SKM-1 (cell line): ENCODE data around the gene ABHD5.

Experiments used
- DNase-seq: peaks from one replicate; lab custom pipeline; 2025; ENCODE audit not compliant: unreplicated experiment; lab: John Stamatoyannopoulos, UW

Gene ABHD5

DNA sequence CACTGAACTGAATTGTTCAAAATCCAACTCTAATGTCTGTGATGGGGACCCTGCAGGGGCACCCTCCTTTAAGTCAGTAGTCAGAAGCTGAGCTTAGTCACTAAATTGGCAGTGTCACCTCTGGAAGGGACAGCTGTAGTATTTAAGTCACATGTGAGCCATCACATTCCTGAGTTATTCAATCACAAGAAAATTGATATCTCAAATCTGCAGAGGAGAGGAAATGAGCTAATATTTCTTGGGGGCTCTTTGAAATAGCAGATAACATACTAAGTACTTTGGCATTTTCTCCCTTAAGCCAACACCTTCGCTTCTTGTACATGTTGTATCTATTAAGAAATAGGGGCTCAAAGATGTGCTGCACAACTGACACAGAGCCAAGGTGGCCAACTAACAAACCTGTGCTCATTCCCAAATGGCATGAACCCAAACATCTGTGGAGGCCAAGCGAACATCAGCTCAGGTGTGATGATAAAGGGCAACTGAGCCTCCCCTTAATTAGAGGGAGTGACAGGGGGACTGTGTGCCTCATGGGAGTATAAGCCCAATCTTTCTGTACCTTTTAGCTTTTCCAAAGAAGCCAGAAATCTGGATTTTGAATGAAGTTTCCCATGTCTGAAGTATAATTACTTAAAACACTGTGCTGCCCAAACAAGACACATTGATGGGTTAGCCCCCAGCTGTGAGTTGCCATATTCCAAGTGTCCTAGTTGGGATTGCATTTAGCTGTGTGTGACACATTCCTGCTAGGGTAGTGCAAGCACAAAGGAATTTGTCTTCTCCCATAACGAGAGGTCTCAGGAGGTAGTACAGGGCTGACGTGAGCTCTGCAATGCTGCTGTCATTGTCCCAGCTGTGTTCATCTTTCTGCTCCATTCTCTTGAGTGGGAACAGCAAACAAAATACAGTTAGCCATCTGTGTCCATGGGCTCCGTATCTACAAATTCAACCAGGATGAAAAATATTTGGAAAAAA, 63.3 kb downstream of the ABHD5 start:
- DNase-seq = no peak

DNA sequence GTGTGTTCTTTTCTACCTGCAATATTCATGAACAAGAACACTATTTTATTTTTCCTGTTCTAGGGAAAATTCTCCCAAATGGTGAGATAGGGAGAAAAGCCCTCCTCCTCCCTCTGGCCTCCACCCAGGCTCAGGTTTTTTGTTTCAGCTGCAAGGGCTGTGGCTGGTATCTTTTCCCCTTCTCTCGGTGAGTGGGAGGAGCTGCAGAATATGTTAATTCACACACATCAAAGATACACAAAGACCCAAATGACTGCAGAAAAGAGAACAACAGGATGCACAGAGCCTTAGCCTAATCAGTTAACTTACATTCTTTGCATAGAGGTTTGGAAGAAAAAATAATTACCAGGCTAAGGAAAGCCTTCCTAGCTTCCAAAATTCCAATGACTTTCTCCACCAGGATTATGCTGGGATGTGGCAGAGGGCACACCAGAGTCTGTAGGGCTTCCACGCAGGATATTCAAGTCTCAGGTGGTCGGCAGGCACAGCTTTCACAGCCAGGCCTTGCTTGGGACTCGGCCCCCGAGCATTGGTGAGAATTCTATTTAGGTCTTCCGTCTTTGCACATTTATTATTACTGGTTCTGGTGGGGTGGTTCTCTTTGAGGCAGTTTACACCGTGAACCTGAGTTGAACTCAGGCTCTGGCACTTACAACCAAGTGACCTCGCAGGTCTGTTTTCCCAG, 64.9 kb downstream of the ABHD5 start:
- DNase-seq = no peak

DNA sequence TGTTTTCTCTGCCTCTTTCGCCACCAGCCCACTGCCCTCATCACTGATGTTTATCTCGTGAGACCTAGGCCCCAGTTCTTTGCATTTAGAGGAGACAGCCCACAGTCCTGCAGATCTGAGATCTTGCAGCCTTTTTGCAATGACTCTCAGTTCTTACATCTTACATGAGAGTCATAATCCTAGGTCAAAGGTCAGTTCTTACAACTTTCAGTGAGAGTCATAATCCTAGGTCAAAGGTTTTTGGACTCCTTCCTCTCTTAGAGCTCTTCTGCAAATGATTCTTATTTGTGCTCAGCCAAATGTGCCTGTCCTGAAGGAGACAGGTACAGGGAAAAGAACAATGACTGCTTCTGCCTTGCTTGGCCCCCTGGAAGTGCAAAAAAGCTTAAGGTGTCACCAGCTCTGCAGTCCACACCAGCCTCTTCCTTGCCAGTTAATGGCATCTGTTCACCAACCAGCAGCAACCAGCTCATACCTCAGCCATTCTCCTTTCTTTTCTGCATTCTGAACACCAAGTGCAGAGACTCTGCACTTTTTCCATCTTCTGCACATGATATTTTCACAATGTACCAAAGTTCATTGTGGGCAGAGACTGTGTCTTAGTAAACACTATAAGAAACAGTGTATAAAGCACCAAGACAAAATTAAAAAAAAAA, 67.1 kb downstream of the ABHD5 start:
- DNase-seq = no peak

DNA sequence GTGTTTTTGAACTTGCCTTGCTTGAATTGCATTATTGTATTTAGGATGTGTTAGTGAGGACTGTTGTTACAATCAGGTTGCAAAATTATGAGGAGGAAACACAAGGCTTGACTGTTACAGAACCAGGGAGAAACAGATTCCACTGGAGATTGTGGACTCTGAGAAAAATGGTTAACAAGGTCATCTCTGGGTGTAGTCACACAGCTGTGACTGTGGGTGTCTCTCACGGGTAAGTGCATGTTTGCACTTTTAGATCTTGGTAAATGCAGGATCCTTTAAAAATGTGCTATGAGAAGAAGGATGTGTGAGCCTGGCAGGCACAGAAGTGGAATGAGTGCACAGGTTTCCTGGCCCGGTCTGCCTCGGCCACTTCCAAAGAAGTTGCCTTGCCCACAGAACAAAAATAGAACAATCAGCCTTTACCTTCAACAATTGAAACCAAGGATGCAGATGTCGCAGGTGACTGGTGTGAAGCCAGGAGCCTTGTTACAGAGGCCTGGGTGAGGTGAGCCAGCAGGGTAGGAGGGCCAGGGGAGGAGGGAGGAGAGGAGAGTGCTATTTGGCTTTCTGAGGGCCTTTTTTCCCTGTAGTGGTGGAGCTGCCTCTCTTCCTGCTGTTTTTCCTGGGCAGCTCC, 68.0 kb downstream of the ABHD5 start:
- DNase-seq = no peak

DNA sequence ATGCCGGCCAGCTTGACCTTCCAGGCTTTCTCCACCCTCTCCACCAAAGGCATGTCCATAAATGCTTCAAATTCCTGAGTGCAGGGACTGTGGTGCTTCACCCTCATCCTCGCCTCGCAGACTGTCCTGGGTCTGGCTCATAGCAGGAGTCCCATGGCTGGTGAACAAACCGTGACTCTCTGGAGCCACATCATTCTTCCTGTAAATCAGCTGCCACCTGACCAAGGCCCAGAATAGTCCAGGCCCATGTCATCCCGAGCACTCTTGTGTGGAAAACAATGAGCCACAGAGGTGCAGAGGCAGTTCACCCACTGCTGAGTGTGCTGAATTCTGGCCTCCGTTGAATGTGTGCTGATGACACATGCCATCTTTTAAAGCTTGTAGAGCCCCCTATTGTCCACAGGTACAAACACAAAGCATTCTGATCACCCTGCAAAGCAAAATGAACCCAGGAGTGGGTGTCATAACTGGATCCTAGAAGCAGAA, 68.6 kb downstream of the ABHD5 start:
- DNase-seq = no peak

DNA sequence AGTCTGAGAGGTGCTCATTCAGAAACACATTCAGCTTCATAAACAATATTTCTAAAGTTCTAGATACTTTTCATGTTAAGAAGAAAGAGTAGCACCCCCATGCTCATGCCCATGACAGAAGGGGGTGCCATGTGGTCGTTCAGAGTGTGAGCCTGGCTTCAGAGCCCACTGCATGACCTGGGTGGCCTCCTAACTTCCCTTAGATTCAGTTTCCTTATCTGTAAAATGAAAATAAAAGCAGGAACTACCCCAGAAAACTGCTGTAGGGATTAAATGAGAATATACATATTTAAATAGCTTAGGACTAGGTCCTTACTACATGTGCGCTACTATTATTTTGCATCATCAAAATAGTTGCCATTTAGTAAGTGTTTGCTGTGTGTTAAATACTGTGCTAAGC, 69.2 kb downstream of the ABHD5 start:
- DNase-seq = no peak

DNA sequence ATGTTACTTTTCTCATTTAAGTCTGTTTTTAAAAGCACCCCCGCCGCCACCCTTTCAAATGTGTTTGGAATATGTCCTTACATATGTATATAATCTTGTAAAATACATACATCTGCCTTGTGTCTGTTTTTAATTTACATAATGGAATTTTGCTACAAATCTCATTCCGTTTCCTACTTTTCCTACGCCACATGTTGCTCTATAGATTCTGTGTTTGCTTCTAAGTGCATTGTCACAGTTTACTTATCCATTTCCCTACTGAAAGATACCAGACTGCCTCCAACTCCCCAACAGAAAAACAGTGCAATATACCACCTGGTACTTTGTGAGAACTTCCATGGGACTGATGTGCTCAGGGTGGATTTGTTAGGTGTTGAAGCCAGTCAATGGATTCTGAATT, 70.2 kb downstream of the ABHD5 start:
- no peak for DNase-seq

DNA sequence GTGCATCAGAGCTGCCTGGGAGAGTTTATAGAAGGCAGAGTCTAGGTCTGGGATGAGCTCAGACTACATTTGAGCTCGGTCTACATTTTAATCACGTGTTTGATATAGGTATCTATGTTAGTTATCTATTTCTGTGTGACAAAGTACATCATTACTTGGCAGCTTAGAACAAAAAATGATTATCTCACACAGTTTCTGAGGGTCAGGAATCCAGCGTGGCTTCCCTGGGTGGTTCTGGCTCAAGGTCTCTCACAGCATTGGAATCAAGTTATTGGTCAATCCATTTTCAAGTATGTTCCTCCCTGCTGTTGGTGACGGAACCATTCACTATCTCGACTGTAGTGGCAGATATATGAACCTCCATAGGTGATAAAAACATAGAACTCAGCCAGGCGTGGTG, 71.7 kb downstream of the ABHD5 start:
- no peak for DNase-seq

DNA sequence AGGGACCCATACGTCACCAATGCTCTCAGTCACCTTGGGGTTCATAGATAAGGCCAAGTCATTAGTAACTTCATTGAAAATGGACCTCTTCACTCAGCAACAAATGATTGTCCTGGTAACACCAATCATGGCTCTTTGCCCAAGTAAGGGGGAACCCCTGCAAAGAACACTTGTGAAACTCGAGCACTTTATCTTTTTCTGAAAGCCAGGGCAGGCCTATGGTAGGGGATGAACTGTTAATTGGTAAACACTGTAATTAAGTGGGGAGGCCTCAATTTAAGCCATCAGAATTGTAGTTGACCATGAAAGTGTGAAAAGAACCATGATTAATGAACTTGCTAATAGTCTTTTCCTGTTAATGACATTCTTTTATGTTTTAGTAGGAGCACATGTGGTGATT, 73.3 kb downstream of the ABHD5 start:
- DNase-seq = no peak

DNA sequence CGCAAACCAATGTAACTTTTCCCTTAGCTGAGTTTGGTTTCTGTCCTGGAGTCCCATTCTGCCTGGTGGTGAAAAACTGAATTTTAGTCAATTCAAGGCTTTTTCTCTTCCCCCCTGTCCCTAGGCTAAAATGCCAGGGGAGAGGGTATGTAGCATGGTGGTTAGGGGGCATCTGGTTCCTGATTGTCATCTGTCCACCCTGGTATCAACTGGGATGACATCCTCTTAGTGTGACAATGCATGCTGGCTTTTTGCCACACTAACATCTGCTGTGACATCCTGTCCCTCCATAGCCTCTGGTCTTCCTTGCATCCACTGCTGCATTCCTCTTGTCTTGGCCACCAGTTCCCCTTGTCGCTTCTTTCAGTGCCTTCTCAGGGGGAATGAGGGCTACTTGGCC, 73.7 kb downstream of the ABHD5 start:
- no peak for DNase-seq

DNA sequence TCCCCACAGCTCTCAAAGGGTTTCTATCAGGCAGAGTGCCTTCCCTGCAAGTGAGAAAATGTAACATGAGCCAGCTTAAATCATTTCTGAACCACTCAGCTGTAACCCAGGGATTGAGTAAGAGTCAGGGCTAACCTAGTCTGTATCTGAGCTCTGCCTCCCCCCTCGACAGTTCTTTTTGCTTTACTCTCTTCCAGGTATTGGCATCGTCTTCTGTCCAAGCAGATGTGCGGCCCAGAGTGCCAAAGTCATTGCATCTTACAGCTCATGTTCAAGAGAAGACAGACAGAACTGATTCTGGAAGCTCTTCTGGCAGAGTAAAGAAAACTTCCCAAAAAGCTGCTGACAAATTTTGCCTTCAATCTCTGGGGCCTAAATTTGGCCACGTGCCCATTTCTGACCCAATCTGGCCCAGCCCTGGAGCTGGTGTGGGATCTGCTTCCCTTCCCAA, 74.8 kb downstream of the ABHD5 start:
- DNase-seq = no peak

DNA sequence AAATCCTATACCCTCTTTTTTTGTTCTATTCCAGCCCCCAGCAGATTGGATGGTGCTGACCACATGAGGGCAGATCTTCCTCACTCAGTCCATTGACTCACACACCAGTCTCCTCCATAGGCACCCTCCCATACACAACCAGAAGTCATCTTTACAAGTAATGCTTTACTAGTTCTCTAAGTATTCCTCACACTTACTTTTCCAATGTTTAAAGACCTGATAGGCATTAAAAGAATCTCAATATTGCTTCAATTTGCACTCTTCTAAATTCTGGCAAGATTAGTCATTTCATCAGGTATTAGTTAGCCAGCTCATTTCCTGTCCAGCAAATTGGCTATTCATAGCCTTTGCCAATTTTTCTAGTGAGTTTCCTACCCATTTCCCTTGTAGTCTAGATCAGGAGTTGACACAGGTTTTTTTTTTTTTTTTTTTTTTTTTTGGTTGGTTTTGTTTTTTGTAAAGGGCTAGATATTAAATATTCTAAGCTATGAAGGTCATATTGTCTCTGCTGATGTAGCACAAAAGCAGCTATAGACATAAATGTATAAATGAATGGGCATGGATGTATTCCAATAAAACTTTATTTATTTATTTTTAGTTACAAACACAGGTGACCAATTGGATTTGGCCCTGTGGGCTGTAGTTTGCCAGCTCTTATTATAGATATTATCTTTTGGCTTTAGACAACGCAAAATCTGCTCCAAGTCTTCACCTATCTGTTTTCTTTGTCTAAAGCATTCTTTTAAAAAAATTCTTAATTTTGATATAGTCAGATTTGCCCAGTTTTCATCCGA, 76.1 kb downstream of the ABHD5 start:
- DNase-seq = no peak

DNA sequence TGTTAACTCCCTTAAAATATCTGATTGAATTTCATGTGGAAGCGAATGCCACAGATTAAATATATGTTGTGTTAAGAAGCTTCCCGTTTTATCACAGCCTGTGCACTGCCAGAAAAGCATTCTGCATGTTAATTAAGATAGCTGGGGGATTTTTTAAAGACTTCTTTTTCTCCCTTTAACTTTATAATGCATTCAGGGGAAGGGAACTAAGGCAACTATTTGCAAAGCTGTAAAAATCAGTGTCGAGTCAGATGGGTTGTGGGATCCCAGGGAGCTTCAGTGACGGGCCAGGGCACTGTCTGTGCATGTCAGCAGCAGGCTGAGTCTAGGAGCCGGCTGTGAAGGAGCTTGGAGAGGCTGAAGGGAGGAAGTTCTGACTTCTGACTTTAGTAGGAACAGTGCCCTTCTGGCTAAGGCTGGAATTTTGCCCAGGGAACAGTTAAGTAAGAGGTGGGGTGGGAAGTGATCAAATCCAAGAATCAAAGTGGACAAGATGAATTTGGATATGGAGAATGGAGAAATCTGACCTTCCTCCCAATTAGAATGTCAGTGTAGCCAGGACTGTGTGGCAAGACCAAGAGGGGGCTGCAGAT, 77.7 kb downstream of the ABHD5 start:
- DNase-seq = no peak

DNA sequence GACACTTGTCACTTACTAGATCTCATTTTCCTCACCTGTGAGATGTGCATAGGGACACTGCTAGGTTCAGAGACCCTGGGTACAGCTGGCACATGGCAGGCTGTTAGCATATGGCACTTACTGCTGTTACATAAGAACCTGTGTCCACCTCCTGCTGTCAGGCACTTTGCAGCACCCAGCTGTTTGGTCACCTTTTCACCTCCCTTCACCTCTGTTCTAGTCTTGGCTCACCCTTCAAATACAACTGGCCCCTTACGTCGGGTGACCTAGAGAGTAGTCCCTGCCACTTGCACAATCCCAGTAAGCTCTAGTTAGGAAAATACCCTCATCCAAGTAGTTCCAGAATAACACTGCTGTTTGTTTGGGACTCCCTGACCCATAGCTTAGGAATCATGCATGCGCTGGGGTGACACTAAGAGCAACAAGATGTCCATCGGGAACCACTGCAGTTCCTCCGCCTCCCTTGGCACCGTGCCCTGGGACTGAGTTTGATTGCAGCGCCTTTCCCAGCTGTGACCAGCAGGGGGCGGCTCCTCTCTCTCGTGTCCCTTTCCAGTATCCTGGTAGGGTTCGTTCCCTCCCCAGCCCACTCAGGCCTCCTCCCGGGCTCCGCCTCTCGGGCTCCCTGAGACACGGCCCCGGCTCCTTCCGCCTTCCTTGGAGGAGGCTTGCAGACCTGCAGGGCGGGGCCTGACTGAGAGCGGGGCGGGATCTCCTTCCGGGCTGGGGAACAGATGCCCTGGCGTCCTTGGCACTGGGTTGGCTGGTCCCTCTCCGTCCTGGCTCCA, 78.6 kb downstream of the ABHD5 start:
- DNase-seq = peak; percentile 73

DNA sequence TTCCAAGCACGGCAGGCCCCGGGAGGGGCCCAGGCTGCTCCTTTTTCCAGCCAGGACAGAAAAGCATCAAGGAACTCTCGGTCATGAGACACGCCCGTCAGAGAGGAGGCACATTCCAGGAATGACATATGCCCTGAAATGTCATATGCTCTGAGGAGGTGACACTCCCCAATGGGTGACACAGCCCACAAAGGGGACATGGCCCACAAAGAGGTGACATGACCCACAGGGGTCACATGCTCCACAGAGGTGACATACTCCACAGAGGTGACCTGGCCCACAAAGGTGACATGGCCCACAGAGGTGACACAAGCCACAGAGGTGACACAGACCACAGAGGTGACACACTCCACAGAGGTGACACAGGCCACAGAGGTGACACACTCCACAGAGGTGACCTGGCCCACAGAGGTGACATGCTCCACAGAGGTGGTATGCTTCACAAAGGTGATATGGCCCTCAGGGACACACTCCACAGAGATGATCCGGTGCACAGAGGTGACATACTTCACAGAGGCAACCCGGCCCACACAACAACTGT, 79.2 kb downstream of the ABHD5 start:
- DNase-seq = no peak

DNA sequence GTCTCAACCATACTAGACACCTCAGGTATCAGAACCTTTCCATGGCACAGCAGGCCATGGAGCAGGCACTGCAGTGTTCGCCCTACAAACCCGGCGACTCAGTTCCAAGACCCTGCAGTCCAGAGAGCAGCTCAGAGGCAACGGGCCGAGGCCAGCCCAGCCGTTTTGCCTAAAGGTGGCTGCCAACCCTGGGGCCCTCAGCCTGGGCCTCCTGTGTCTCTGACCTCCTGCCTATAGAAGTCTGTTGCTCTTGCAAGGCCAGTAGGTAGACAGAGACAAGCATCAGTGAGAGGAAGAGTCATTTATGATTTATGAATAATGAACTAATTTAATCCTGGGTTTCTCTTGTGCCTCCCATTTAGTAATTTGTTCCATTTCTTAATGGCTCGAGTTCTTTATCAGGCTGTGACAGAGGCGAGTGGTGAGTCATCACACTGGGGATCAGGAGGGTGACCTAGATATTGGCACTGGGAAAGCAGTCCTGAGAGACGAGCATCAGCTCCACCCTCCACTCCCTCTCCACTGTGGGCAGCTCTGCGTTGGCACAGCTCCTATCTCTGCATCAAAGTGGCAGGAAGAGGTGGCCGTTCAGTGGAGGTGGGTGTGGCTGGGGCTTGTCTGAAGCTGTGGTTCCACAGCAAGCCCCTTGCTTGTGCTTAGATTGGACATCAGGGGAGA, 79.8 kb downstream of the ABHD5 start:
- DNase-seq = no peak

DNA sequence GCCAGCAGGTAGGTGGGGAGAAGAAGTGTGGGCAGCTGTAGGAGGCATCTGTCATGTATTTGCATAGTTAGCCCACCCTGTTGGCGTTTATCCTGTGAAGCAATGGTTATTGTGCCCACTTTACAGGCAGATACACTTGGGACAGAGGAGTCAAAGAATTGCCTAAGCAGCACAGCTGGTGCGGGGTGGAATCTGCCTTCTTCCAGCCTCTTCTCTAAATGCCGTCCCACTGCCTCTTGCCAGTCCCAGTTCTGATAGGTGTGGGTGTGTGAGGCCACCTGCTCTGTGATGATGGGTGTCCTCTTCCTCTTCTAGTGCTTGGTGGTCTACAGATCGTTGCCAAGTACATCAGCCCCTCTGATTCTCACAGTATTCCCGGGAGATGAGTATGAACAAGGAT, 80.9 kb downstream of the ABHD5 start:
- DNase-seq = no peak
